PC-3 (cell line): ENCODE measurements around the gene FCF1.

Experiments used
- EZH2 ChIP-seq: fragments of 300-600 bp; sonication (generic); IDR thresholded peaks from one replicate; pipeline ENCODE4 v1.6.1; 2017; ENCODE audit warnings: antibody characterized with exemption, mild to moderate bottlenecking, low read length; ENCODE audit not compliant: unreplicated experiment
- EZH2phosphoT487 ChIP-seq: fragments of 300-600 bp; sonication (generic); IDR thresholded peaks from 2 replicates; pipeline ENCODE4 v1.6.1; 2018; ENCODE audit warnings: mild to moderate bottlenecking, antibody characterized with exemption, low read length, borderline replicate concordance
- TF ChIP-seq, protein P1 (sequence below): fragments of 300-600 bp; sonication (generic); conservative IDR thresholded peaks from 2 replicates; pipeline ENCODE4 v1.5.1; 2017; ENCODE audit warnings: antibody characterized with exemption, low read depth, mild to moderate bottlenecking, low read length

GRCh38 chr14:74705613-74706500 is 7.1 kb upstream of the FCF1 start:
- TF ChIP-seq, protein P1, sequence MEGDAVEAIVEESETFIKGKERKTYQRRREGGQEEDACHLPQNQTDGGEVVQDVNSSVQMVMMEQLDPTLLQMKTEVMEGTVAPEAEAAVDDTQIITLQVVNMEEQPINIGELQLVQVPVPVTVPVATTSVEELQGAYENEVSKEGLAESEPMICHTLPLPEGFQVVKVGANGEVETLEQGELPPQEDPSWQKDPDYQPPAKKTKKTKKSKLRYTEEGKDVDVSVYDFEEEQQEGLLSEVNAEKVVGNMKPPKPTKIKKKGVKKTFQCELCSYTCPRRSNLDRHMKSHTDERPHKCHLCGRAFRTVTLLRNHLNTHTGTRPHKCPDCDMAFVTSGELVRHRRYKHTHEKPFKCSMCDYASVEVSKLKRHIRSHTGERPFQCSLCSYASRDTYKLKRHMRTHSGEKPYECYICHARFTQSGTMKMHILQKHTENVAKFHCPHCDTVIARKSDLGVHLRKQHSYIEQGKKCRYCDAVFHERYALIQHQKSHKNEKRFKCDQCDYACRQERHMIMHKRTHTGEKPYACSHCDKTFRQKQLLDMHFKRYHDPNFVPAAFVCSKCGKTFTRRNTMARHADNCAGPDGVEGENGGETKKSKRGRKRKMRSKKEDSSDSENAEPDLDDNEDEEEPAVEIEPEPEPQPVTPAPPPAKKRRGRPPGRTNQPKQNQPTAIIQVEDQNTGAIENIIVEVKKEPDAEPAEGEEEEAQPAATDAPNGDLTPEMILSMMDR, result no peak
- TF ChIP-seq EZH2, result no peak
- TF ChIP-seq EZH2phosphoT487, result no peak
